Esophagus squamous epithelium (tissue), 5 donors: Measurements from ENCODE around the gene KRTAP10-1. TPM values are rescaled to one million over a fixed set of nuclear protein-coding genes. Genes with fewer than 3 reads are reported as not detected.

ENCODE experiments used
- DNase-seq: peaks from one replicate; lab custom pipeline; 2025; lab: John Stamatoyannopoulos, UW
- H3K27ac ChIP-seq, 4 donors: fragments of 200-600 bp; sonication (generic); one replicate each; pipeline ENCODE4 v1.5.1; 2016 to 2019; ENCODE audit warnings: mild to moderate bottlenecking in 1 of 4
- H3K27me3 ChIP-seq, 4 donors: fragments of 200-600 bp; sonication (generic); 1 replicate in 3 of 4; 2 replicates in 1 of 4; pipeline versions ENCODE4 v1.5.1 to v1.6.0; 2017 to 2021; ENCODE audit warnings: antibody characterized with exemption in 1 of 4
- H3K36me3 ChIP-seq, 3 donors: fragments of 200-600 bp; sonication (generic); one replicate each; pipeline ENCODE4 v1.5.1; 2016 to 2019
- H3K4me1 ChIP-seq, 3 donors: fragments of 200-600 bp; sonication (generic); one replicate each; pipeline ENCODE4 v1.5.1; 2017 to 2019
- H3K4me3 ChIP-seq, 4 donors: fragments of 200-600 bp; sonication (generic); 1 replicate in 3 of 4; 2 replicates in 1 of 4; pipeline ENCODE4 v1.5.1; 2016 to 2019; ENCODE audit warnings: mild to moderate bottlenecking in 2 of 4, moderate library complexity in 1 of 4
- H3K9me3 ChIP-seq, 3 donors: fragments of 200-600 bp; sonication (generic); one replicate each; pipeline ENCODE4 v1.5.1; 2016 to 2019
- POLR2A ChIP-seq, 4 donors: fragments of 450-650 bp; IDR thresholded peaks; one replicate each; pipeline ENCODE4 v1.6.1; 2017; ENCODE audit warnings: antibody characterized with exemption in 4 of 4, mild to moderate bottlenecking in 4 of 4, moderate library complexity in 3 of 4
- WGBS, 2 donors: methylation state at CpG; one replicate each; pipeline ENCODE4 v1.1.5; 2018; 5-methylcytosine and 5-hydroxymethylcytosine counted together
- intact Hi-C: fragments of 100-400 bp; cut with DNase I; formaldehyde crosslinking; loops from one replicate; pipeline ENCODE4 v1.15.0; 2022
- total RNA-seq, 4 donors: library from RNA; depleted of rRNA; stranded (reverse); fragments of >200 nt; gene quantifications; one replicate each; pipeline ENCODE4 v1.1.0, GENCODE V29; 2016
- TF ChIP-seq, protein P1 (sequence below), 6 experiments: fragments of 450-650 bp in 4 of 6; fragments of 200-600 bp in 2 of 6; sonication (generic) in 2 of 6; IDR thresholded peaks; one replicate each; pipeline ENCODE4 v1.5.1; 2016 to 2019; ENCODE audit warnings: antibody characterized with exemption in 6 of 6, mild to moderate bottlenecking in 4 of 6, moderate library complexity in 4 of 6
- donor health status: DM: yes; HTN: yes; CAD: no.

Gene KRTAP10-1
- total RNA-seq, 4 donors from 2014 or later, result not detected

DNA sequence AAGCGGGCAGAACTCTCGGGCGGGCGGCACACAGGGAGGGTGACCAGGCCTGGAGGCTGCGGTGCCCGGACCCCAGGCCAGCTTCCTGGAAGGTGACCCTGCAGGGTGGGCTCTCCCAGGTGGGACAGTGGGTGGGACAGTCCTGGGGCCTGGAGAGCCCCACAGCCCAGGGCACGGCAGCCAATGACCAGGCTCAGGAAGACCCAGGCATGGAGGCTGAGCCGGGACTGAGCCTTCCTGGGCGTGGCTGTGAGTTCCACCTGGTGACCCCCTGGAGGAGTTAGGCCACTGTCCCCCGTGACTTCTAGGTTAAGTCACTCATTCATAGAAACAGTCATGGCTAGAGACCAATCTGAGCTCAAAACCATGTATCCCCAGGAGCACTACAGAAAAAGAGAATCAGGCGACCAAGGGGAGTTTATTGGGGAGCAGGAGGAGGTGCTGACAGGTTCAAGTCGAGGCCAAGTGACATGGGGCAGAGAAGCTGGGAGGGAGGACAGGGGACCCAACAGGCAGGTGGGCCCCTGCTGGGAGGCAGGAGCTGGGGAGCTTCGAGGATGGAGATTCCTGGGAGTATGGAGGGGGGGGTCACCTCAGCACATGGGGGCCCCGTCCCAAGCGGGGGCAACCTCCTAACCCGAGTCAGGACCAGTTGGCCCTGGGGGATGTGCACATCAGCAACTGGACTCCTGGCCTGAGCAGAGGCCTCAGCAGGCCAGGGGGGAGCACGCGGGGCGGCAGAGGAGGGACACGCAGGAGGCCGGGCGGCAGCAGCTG is 39.2 kb upstream of the KRTAP10-1 start:
- peaks cover 0 to 33% (median 18%) of the 10 kb centered on the region in 3 donors for H3K9me3 ChIP-seq
- intact Hi-C loops, result no loop called here
- no peak overlapping the region for H3K27ac ChIP-seq
- H3K36me3 ChIP-seq, result no peaks in the 10 kb centered on the region
- TF ChIP-seq POLR2A (IDR thresholded peaks at IDR 0.05), result no peak
- TF ChIP-seq, protein P1, sequence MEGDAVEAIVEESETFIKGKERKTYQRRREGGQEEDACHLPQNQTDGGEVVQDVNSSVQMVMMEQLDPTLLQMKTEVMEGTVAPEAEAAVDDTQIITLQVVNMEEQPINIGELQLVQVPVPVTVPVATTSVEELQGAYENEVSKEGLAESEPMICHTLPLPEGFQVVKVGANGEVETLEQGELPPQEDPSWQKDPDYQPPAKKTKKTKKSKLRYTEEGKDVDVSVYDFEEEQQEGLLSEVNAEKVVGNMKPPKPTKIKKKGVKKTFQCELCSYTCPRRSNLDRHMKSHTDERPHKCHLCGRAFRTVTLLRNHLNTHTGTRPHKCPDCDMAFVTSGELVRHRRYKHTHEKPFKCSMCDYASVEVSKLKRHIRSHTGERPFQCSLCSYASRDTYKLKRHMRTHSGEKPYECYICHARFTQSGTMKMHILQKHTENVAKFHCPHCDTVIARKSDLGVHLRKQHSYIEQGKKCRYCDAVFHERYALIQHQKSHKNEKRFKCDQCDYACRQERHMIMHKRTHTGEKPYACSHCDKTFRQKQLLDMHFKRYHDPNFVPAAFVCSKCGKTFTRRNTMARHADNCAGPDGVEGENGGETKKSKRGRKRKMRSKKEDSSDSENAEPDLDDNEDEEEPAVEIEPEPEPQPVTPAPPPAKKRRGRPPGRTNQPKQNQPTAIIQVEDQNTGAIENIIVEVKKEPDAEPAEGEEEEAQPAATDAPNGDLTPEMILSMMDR (IDR thresholded peaks at IDR 0.05), result no peak
- H3K4me3 ChIP-seq, result no peak overlapping the region
- peaks cover 0 to 48% (median 0%) of the 10 kb centered on the region in 4 donors for H3K27me3 ChIP-seq
- DNase-seq, result no peak
- peaks cover 0 to 7% (median 0%) of the 10 kb centered on the region in 3 donors for H3K4me1 ChIP-seq
- 36 to 77% methylated on average over 2 to 9 of the region's 22 CpGs for WGBS, 2 donors

DNA sequence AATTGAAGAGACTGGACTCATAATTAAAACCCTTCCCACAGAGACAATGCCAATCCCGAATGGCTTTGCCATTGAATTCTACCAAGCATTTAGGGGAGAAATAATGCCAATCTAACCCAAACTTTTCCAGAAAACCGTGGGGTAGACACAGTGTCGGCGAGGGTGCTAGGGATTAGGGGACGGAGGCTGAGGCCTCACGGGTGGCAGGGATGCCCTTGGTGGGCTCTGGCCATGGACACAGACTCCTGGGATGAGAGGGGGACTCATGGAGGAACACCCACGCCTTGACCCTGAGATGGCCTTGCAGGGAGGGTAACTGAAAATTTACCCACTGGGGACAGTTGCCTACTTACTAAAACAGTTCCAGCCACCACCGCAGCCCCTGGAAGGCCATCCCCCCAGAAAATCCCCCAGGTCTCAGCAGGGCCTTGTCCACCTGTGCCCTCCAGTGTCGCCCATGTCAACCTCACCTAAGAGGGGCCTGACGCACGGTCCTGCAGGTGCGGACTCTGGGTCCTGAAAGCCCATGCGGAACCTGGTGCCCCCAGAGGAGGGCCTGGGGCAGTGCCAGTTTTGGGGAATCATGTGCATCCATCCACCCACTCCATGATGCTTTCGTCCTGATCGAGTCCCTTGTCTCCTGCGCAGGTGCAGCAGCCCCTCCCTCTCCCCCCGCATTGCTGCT is 38.5 kb upstream of the KRTAP10-1 start:
- Histone ChIP-seq H3K4me1 (peaks cover 0 to 12% (median 0%) of the 10 kb centered on the region in 3 donors), H3K27ac (no peak overlapping the region), H3K9me3 (peaks cover 0 to 33% (median 18%) of the 10 kb centered on the region in 3 donors), H3K36me3 (no peaks in the 10 kb centered on the region), H3K27me3 (peaks cover 0 to 49% (median 0%) of the 10 kb centered on the region in 4 donors), H3K4me3 (no peak overlapping the region)
- intact Hi-C loops, result no loop called here
- TF ChIP-seq, protein P1 (IDR thresholded peaks at IDR 0.05), result no peak
- 83 to 90% methylated on average over 7 to 8 of the region's 17 CpGs for WGBS, 2 donors
- no peak for DNase-seq

- Histone ChIP-seq H3K4me3 (no peak overlapping the region), H3K9me3 (peaks cover 0 to 18% (median 15%) of the 10 kb centered on the region in 3 donors), H3K4me1 (peaks cover 0 to 14% (median 0%) of the 10 kb centered on the region in 3 donors), H3K36me3 (no peaks in the 10 kb centered on the region), H3K27me3 (peaks cover 0 to 43% (median 0%) of the 10 kb centered on the region in 4 donors), H3K27ac (no peak overlapping the region)
- WGBS, 2 donors, result 88 to 93% methylated on average over 6 to 10 of the region's 10 CpGs
- TF ChIP-seq, protein P1 (IDR thresholded peaks at IDR 0.05), result no peak
- TF ChIP-seq POLR2A (IDR thresholded peaks at IDR 0.05), result no peak
- no peak for DNase-seq
- intact Hi-C loops, result no loop called here
These were observed 36.0 kb upstream of the KRTAP10-1 start for GRCh38 chr21:44576025-44576420.

- no peak for TF ChIP-seq POLR2A (IDR thresholded peaks at IDR 0.05)
- TF ChIP-seq, protein P1 (IDR thresholded peaks at IDR 0.05), result no peak
- Histone ChIP-seq H3K9me3 (peaks cover 0 to 14% (median 14%) of the 10 kb centered on the region in 3 donors), H3K4me1 (peaks cover 0 to 14% (median 0%) of the 10 kb centered on the region in 3 donors), H3K36me3 (no peaks in the 10 kb centered on the region), H3K27me3 (peaks cover 0 to 43% (median 0%) of the 10 kb centered on the region in 4 donors), H3K4me3 (no peak overlapping the region), H3K27ac (no peak overlapping the region)
- no peak for DNase-seq
- intact Hi-C loops, result no loop called here
- WGBS, 2 donors, result 88 to 89% methylated on average over 16 to 18 of the region's 20 CpGs
These were observed 35.5 kb upstream of the KRTAP10-1 start for GRCh38 chr21:44575307-44576024.
